Stimulated activated CD4-positive, alpha-beta T cell treated with anti-CD3 and anti-CD28 coated beads, Interleukin-4, amount 100 ng/mL, for 4 hours (primary cell): ENCODE results near the gene TRIM24.

Source experiments
- DNase-seq, 2 experiments: peaks; one replicate each; pipeline ENCODE4 v3.0.0-alpha.2; 2020

Gene TRIM24

DNA sequence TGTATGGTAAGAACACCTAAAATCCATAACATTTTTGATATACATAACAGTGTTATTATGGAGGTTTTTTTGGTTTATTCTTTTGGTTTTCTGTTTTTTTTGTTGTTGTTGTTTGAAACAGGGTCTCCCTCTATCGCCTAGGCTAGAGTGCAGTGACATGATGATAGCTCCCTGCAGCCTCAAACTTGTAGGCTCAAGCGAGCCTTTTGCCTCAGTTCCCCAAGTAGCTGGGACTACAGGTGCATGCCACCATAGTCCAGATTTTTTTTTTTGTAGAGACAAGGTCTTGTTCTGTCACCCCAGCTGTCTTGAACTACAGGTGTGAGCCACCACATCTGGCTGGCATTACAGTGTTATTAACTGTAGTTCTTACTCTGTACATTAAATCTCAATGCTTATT, 83.7 kb downstream of the TRIM24 start:
- no peak for DNase-seq

DNA sequence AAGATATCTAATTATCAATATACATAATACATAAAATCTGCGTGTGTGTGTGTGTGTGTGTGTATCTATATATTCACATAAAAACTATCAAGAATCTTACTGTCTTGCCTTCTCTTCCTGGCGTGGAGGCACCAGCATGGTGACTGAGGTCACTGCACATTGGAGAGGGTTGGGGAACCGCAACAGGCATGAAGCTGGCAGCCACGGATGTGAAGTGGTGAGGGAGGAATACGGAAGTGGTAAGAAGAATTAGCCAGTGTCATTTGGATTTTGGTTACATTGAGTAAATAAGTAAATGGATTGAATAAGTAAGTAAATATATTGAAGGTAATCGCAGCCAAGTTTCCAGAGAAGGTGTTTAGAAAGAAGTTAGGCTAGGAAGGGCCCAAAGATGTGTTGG, 85.1 kb downstream of the TRIM24 start:
- no peak for DNase-seq

DNA sequence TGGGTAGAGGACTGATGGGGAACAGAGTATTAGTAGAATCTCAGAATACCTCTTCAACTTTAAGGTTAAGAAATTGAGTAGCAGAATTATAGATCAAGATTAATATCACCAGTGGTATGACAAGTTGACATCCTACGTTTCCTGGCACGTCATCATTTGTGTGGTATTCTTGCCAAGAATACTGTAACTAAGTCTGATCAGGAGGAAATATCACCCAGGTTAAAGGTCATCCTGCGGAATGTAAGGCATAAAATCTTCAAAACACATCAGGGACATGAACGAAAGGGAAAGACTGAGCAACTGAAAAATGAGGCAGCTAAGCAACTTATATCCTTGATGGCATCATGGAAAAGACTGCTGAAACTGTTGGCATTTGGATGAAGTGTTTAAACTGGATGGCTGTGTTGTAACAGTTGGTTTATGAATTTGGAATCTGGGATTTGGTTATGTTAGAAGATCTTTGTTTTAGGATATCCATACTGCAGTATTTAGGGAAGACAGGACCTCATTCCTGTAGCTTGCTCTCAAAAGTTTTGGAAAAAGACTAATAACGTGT, 86.1 kb downstream of the TRIM24 start:
- no peak for DNase-seq

- DNase-seq, result no peak
Observed at GRCh38 chr7:138546829-138547228, 86.8 kb downstream of the TRIM24 start.

GRCh38 chr7:138549082-138549481, 89.0 kb downstream of the TRIM24 start:
- DNase-seq, result no peak

DNA sequence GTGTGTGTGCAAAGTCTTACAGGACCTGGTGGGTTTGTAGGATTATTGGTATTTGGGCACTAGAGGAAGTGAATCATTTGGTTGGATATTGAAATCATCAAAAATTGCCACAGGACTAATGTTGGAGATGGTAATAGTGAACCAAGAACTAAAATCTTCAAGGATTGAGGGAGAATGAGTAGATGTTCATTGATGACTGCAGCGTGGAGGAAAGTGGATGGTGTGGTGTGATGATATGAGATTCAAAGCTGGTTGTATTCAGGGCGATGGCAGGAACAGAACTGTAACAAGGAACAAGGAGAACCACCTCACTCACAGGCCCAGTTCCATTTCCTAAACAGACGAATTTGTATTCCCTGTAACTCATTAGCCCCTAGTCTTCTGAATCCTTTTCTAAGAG, 90.3 kb downstream of the TRIM24 start:
- no peak for DNase-seq

DNA sequence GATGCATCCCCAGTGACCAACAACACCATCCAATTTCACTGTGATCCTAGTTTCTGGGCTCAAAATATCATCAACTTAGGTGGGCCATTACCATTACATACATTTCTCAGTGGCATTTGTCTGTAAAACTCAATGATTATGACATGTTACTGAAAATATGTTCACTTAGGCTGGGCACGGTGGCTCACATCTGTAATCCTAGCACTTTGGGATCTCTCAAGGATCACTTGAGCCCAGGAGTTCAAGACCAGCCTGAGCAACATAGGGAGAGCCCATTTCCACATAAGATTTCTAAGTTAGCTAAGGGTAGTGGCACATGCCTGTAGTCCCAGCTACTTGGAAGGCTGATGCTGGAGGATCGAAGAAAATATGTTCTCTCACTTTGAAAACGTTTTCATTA, 91.0 kb downstream of the TRIM24 start:
- DNase-seq, result no peak

DNA sequence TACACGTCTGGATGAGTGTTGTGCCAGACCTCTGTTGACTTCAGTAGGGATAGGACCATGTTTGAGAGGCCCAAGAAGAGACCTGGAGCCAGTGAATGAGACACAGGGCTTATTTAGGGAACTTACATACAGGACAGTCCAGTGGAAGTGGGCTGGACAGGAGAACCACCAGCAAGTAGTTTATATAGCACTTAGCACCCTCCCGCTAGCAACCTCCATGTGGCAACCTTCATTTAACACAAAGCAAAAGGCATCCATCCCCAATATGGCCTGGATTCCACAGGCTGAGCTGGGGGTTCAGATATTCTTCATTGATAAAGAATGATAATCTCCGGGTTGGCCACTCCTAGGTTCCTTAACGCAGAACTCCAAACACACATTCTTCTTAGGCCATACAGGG, 93.7 kb downstream of the TRIM24 start:
- no peak for DNase-seq

GRCh38 chr7:138554674-138555073, 94.6 kb downstream of the TRIM24 start:
- no peak for DNase-seq

DNA sequence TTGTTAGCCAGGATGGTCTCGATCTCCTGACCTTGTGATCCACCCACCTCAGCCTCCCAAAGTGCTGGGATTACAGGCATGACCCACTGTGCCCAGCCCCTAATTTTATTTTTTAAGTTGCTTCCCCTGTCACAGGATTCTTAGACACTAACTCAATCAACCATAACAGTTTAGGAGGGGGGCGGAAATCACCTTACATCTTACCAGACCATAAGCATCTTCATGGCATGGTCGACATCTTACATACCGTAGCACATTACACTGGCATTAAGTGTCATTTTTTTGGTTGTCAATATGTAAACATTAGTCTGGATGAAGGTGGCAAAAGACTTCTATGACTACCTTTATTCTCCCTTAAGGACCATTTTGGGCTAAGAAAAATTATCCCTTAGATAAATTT, 95.6 kb downstream of the TRIM24 start:
- DNase-seq, result no peak

DNA sequence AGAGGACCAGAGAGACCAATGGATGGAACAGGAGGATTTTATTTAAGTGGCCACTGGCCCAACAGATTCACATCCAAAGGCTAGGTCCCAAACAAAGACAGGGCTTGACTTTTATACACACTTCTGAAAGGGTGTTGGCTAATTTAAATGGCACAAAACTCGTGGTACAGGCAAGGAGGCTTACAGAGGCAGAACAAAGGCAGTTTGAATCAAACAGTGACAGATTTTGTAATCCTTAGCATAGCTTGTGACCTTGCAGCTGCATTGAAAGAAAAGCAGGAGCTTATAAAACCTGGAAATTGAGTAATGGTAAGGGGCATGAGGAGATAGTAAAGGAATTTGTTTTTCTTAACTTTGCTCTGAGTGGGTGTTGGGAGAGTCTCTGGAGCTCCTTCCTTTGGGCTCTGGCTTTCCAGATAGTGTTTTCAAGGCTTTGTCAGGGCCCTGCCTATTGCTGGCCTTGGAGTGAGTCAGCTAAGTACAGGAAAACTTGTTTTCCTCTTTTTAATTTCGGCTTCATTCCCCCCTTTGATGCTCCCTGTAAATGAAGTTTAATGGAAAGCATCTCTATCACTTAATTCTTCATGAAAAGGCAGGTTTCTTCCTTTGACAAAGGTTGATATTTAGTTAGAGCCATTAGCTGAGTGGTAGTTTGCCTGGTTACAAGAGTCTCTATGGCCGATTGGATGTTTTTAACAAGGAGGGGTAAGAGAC, 96.9 kb downstream of the TRIM24 start:
- no peak for DNase-seq

DNA sequence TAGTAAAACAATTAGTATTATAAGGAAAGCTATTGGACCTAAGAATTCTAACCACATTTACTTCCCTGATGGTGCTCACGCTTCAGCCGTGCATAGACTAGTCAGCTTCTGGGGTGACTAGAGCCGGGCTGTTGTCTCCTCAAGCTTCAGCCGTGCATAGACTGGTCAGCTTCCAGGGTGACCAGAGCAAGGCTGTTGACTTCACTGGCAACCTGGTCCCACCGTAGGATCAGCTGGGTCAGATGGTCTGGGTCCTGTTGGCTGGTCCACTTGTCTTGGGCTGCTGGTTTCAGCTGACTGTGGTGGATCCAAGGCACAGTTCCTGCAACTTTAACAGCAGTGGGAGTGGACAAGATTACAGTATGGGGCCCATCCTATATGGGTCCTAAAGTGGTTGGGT, 99.4 kb downstream of the TRIM24 start:
- no peak for DNase-seq

- DNase-seq, result no peak
Observed at GRCh38 chr7:138563808-138564207, 103.7 kb downstream of the TRIM24 start.

DNA sequence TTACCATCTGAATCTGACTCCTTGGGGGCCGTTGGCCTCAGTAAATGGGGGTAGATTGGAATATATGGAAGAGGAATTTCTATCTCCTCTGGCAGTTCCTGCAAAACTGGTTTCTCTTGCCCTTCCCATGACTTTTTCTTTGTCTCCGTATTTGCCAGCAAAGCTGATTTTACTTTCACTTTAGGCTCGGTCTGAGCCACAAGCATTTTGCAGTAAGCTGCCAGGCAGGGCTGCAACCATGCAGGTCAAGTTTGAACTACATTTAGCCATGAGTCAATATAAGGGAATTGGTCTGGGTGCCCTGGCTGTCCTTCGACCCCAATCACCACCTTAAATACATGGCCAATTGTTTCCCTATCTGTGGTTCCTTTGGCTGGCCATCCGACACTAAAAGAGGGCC, 104.3 kb downstream of the TRIM24 start:
- no peak for DNase-seq

DNA sequence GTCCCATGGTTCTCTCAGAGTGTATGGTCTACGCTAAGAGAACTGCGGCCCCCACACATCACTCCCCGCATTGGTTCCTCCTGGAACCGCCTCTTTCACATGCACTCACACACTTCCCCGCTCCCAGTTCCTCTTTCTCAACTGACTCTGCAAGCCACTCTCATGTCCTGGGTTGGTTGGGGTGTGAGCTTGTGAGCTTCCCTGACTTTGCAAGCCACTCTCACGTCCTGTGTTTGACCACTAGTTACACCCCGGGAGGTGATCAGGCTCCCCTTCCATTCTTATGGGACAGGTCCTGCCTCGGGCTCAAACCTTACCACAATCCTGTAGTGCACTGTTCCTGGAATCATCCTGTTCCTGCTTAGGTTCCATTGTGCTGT, 105.0 kb downstream of the TRIM24 start:
- DNase-seq, result no peak

GRCh38 chr7:138565451-138566114, 105.5 kb downstream of the TRIM24 start:
- no peak for DNase-seq

- no peak for DNase-seq
Observed at GRCh38 chr7:138568655-138569054, 108.6 kb downstream of the TRIM24 start.

DNA sequence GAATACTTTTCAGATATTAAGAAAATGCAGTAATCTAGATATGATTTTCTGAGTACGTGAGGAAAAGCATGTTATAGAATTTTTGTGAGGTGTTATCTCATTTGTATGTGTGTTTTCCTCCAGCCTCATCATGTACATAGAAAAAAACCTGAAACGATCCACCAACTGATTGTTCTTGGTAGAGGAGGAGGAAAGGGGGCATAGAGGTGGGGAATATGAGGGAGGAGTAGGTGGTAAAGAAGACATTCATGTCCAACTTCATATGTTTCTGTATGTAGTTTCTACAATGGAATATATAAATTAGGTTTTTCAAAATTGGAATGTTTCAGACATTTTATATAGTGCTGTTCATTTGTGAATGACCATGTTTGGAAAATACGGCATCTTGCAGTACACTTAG, 109.4 kb downstream of the TRIM24 start:
- DNase-seq, result no peak

- no peak for DNase-seq
Observed at GRCh38 chr7:138570715-138571114, 110.7 kb downstream of the TRIM24 start.

DNA sequence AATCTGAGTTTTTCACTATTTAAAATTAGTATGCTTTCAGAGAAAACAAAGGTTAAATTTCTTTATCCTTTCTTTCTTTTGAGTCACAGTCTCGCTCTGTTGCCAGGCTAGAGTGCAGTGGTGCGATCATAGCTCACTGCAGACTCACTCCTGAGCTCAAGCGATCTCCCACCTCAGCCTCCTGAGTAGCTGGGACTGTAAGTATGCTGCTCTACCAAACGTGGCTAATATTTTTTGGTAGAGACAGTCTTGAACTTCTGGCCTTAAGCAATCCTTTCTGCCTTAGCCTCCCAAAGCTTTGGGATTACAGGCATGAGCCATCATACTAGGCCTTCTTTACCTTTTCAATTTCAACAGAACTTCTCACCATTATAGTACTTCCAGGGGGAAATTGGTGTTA, 113.7 kb downstream of the TRIM24 start:
- no peak for DNase-seq

- DNase-seq, result no peak
Observed at GRCh38 chr7:138575897-138576428, 115.9 kb downstream of the TRIM24 start.

DNA sequence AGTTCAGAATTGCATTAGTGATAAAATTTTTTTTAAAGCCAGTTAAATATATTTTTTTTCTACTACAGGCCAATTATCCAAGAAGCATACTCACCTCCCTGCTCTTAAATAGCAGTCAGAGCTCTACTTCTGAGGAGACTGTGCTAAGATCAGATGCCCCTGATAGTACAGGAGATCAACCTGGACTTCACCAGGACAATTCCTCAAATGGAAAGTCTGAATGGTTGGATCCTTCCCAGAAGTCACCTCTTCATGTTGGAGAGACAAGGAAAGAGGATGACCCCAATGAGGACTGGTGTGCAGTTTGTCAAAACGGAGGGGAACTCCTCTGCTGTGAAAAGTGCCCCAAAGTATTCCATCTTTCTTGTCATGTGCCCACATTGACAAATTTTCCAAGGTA, 119.1 kb downstream of the TRIM24 start:
- no peak for DNase-seq

DNA sequence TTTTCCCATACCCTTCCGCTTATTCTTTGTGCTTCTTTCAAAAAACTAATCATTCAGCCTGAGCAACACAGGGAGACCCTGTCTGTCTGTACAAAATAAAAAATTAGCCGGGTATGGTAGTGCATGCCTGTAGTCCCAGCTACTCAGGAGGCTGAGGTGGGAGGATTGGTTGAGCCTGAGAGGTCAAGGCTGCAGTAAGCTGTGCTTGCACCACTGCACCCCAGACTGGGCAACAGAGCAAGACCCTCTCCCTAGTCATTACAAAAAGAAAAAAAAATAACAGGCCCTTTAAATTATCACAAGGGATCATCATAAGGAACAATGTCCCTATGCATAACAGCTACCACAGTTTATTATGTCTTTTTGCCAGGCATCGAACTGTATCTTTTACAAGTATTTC, 119.6 kb downstream of the TRIM24 start:
- no peak for DNase-seq

DNA sequence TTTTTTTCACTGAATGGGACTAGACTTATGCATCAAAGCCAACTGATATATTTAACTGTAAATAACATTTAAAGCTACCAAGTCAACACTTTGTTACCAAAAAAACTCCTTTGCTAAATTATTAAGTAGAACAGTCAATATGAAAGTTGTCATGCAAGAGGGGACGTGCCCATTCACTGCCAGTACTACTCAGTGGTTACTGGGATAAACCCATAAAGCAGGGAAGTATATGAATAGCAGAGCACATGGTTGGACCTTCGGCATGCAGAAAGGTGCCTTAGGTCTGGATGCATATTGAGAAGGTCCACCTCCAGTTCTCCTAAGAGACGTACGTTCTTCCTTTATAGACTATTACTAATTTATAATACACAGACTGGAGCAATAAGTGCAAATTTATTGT, 121.0 kb downstream of the TRIM24 start:
- no peak for DNase-seq
